SU-DHL-6 (cell line): Measurements from ENCODE around the gene CFAP410.

Source experiments
- H2AFZ ChIP-seq: fragments of 200-600 bp; sonication (generic); 2 replicates; pipeline ENCODE4 v1.6.1; 2014; ENCODE audit warnings: low read depth, mild to moderate bottlenecking, moderate library complexity, mixed read lengths, antibody characterized with exemption, low read length; ENCODE audit not compliant: severe bottlenecking
- H3F3A ChIP-seq: fragments of 200-600 bp; shearing (Covaris generic); 2 replicates; pipeline ENCODE4 v1.6.0; 2016; ENCODE audit warnings: antibody characterized with exemption, mild to moderate bottlenecking; ENCODE audit not compliant: insufficient read depth
- H3K27ac ChIP-seq: fragments of 200-600 bp; sonication (generic); 2 replicates; pipeline ENCODE4 v1.5.1; 2016; ENCODE audit warnings: low read depth, mild to moderate bottlenecking, low read length, moderate library complexity, mixed read lengths
- H3K27me3 ChIP-seq: fragments of 200-600 bp; sonication (generic), shearing (Covaris generic); 2 replicates; pipeline ENCODE4 v1.6.0; 2014; ENCODE audit warnings: mild to moderate bottlenecking, low read length
- H3K36me3 ChIP-seq: fragments of 200-600 bp; sonication (generic); 2 replicates; pipeline ENCODE4 v1.6.1; 2014; ENCODE audit warnings: mild to moderate bottlenecking, low read length, mixed read lengths
- H3K4me2 ChIP-seq: fragments of 300-600, 200-600 bp; shearing (Covaris generic), sonication (generic); 2 replicates; pipeline ENCODE4 v1.6.0; 2014; ENCODE audit warnings: low read length, low read depth, mild to moderate bottlenecking; ENCODE audit not compliant: poor library complexity, severe bottlenecking
- H3K4me3 ChIP-seq: fragments of 200-600 bp; sonication (generic); 2 replicates; pipeline ENCODE4 v1.5.1; 2014; ENCODE audit warnings: antibody characterized with exemption, low read length, mild to moderate bottlenecking, mixed read lengths; ENCODE audit not compliant: insufficient read depth, poor library complexity, severe bottlenecking
- H3K79me2 ChIP-seq: fragments of 200-600 bp; sonication (generic); 2 replicates; pipeline ENCODE4 v1.6.1; 2014; ENCODE audit warnings: mild to moderate bottlenecking, low read length, moderate library complexity; ENCODE audit not compliant: insufficient read depth
- H3K9ac ChIP-seq: fragments of 200-600 bp; sonication (generic); 2 replicates; pipeline ENCODE4 v1.7.0; 2014; ENCODE audit warnings: mild to moderate bottlenecking, low read length
- H3K9me2 ChIP-seq: fragments of 200-600 bp; sonication (generic); replicated peaks from 2 replicates; pipeline ENCODE4 v1.6.1; 2014; ENCODE audit warnings: low read length; ENCODE audit not compliant: insufficient read depth
- H3K9me3 ChIP-seq: fragments of 200-600 bp; sonication (generic); 2 replicates; pipeline ENCODE4 v1.6.1; 2014; ENCODE audit warnings: low read length, mixed read lengths; ENCODE audit not compliant: insufficient read depth
- H4K20me1 ChIP-seq: fragments of 200-600 bp; sonication (generic); 2 replicates; pipeline ENCODE4 v1.6.1; 2014; ENCODE audit warnings: low read depth, mild to moderate bottlenecking, antibody characterized with exemption, low read length, moderate library complexity, mixed read lengths
- EZH2phosphoT487 ChIP-seq: fragments of 200-600 bp; sonication (generic), shearing (Covaris generic); conservative IDR thresholded peaks from 2 replicates; pipeline ENCODE4 v1.6.1; 2018; ENCODE audit warnings: mild to moderate bottlenecking, antibody characterized with exemption, low read length, moderate library complexity, mixed read lengths
- TF ChIP-seq, protein P1 (sequence below): fragments of 200-600 bp; sonication (generic); IDR thresholded peaks from one replicate; pipeline ENCODE4 v1.5.1; 2017; ENCODE audit warnings: antibody characterized with exemption, mild to moderate bottlenecking, low read length, moderate library complexity; ENCODE audit not compliant: insufficient read depth, poor library complexity, severe bottlenecking

CFAP410 gene

DNA sequence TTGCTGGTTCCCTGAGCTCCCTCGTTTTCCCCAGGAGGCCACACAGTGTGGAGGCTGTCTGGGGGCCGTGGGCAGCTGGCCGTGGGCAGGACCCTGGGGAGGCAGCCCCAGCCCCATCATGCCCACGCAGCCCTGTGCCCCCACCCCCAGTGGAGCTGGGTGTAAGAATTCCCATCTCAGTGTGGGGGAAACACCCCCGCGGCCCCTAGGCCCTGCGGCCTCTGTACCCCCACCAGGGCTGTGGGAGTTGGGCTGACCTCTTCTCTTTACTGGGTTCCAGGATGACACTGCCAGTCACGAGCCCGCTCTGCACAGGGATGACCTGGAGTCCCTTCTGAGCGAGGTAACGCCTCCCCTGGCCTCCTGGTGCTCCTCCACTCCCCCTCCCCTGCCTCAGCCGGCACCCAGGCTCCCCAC, 43.1 kb downstream of the CFAP410 start:
- Histone ChIP-seq H3K4me3 (no peak overlapping the region), H3K27ac (no peak overlapping the region), H3K9me3 (no peaks in the 10 kb centered on the region)

DNA sequence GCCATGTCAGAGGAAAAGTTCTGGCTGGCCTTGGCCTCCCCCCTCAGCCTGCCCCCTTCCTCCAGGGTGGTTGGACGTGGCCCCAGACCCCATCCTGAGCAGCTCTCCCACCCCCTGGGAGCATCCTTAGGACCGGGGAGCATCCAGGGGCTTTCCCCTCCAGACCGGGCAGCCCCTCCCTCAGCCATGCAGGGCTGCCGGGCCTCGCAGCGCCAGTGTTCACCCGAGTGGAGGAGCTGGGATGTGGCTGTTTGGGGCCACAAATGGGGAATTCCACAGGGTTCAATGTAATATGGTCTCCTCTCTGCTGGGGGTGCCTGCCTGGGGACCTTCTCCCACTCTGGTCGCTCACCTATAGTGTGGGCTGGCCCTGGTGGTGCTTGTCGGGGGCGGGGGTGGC, 43.5 kb downstream of the CFAP410 start:
- Histone ChIP-seq H3K9me3 (no peaks in the 10 kb centered on the region), H3F3A (peaks cover 6% of the 10 kb centered on the region), H3K9me2 (no peaks in the 10 kb centered on the region), H3K9ac (no peak overlapping the region), H3K27me3 (no peaks in the 10 kb centered on the region), H3K27ac (no peak overlapping the region), H4K20me1 (no peaks in the 10 kb centered on the region), H3K36me3 (no peaks in the 10 kb centered on the region), H3K4me2 (no peak overlapping the region), H3K79me2 (peaks cover 3% of the 10 kb centered on the region; the same call in 1 of the 2 replicates), H2AFZ (no peak overlapping the region), H3K4me3 (no peak overlapping the region)
- TF ChIP-seq, protein P1, sequence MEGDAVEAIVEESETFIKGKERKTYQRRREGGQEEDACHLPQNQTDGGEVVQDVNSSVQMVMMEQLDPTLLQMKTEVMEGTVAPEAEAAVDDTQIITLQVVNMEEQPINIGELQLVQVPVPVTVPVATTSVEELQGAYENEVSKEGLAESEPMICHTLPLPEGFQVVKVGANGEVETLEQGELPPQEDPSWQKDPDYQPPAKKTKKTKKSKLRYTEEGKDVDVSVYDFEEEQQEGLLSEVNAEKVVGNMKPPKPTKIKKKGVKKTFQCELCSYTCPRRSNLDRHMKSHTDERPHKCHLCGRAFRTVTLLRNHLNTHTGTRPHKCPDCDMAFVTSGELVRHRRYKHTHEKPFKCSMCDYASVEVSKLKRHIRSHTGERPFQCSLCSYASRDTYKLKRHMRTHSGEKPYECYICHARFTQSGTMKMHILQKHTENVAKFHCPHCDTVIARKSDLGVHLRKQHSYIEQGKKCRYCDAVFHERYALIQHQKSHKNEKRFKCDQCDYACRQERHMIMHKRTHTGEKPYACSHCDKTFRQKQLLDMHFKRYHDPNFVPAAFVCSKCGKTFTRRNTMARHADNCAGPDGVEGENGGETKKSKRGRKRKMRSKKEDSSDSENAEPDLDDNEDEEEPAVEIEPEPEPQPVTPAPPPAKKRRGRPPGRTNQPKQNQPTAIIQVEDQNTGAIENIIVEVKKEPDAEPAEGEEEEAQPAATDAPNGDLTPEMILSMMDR = no peak
- TF ChIP-seq EZH2phosphoT487 = no peak

More for the DNA sequence above, 43.1 kb downstream of the CFAP410 start:
- H3K27me3 ChIP-seq = no peaks in the 10 kb centered on the region
- H4K20me1 ChIP-seq = no peaks in the 10 kb centered on the region; the same call in 1 of the 2 replicates
- H3K36me3 ChIP-seq = no peaks in the 10 kb centered on the region
- H3K79me2 ChIP-seq = peaks cover 7% of the 10 kb centered on the region
- H3K9ac ChIP-seq = no peak overlapping the region
- no peak overlapping the region for H3K4me2 ChIP-seq
- H3F3A ChIP-seq = peaks cover 6% of the 10 kb centered on the region
- H2AFZ ChIP-seq = no peak overlapping the region
- no peaks in the 10 kb centered on the region for H3K9me2 ChIP-seq
- TF ChIP-seq EZH2phosphoT487 = no peak
- TF ChIP-seq, protein P1 = no peak

DNA sequence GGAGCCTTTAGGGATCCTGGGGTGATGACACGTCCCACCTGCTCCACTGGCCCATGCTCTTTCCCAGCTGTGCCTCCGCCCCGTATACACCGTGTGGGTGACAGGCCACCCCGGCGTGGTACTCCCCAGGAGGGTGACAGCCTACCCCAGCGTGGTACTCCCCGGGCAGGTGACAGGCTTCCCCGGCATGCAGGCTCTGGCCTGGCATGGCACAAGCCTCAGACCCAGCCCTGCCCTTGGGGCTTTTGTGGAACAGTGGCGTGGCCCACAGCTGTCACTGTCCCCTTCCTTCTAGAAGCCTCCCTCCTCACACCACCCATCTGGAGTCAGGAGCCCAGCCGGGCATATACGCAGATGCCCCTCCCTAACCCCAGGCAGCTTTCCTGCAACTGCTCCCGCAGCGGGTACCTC, 44.0 kb downstream of the CFAP410 start:
- Histone ChIP-seq H3K9ac (no peak overlapping the region), H3K9me2 (no peaks in the 10 kb centered on the region), H3K9me3 (no peaks in the 10 kb centered on the region), H3K4me3 (no peak overlapping the region), H3F3A (peaks cover 6% of the 10 kb centered on the region), H3K4me2 (no peak overlapping the region), H3K27me3 (no peaks in the 10 kb centered on the region), H2AFZ (no peak overlapping the region), H3K36me3 (no peaks in the 10 kb centered on the region), H3K79me2 (no peaks in the 10 kb centered on the region), H4K20me1 (no peaks in the 10 kb centered on the region), H3K27ac (no peak overlapping the region)
- TF ChIP-seq, protein P1 = no peak
- no peak for TF ChIP-seq EZH2phosphoT487
